ENCODE measurements around the gene SERPINB5.

DNA sequence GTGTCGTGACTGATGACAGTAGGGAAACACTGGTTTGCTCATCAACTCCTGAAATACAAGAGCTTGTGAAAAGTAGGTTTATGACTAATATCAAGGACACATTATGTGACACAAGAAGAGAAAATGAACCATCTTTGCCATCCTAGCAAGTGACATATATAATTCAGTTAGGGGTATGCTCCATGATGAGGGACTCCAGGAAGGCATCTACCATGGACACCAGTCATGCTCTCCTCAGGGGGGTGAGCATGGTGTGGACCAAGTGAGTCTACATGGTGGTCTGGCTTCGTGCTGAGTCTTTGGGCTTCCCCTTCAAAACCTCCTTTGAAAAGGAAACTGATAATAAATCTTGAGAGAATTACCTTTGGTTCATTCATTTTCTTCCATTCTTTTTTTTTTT, 11.7 kb upstream of the SERPINB5 start:
- TF ChIP-seq POLR2A (IDR thresholded peaks at IDR 0.05; ENCODE audit: extremely low read depth, insufficient read length): no peak
- TF ChIP-seq, protein P1, sequence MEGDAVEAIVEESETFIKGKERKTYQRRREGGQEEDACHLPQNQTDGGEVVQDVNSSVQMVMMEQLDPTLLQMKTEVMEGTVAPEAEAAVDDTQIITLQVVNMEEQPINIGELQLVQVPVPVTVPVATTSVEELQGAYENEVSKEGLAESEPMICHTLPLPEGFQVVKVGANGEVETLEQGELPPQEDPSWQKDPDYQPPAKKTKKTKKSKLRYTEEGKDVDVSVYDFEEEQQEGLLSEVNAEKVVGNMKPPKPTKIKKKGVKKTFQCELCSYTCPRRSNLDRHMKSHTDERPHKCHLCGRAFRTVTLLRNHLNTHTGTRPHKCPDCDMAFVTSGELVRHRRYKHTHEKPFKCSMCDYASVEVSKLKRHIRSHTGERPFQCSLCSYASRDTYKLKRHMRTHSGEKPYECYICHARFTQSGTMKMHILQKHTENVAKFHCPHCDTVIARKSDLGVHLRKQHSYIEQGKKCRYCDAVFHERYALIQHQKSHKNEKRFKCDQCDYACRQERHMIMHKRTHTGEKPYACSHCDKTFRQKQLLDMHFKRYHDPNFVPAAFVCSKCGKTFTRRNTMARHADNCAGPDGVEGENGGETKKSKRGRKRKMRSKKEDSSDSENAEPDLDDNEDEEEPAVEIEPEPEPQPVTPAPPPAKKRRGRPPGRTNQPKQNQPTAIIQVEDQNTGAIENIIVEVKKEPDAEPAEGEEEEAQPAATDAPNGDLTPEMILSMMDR (IDR thresholded peaks at IDR 0.05; ENCODE audit: low read depth, low read length): no peak
